ES-I3 (cell line): ENCODE data around the gene ABTB1.

ENCODE experiments used
- H3K36me3 ChIP-seq: 2 replicates; pipeline ENCODE4 v1.6.1; 2013; ENCODE audit warnings: mild to moderate bottlenecking, low read length, control low read depth, moderate library complexity; ENCODE audit not compliant: insufficient read depth
- H3K4me1 ChIP-seq: 2 replicates; pipeline ENCODE4 v1.6.1; 2013; ENCODE audit warnings: mild to moderate bottlenecking, control low read depth, low read length; ENCODE audit not compliant: insufficient read depth
- H3K9ac ChIP-seq: 2 replicates; pipeline ENCODE4 v1.6.1; 2013; ENCODE audit warnings: low read depth, mild to moderate bottlenecking, low read length, moderate library complexity
- H3K9me3 ChIP-seq: 2 replicates; pipeline ENCODE4 v1.6.1; 2013; ENCODE audit warnings: mild to moderate bottlenecking, low read length, moderate library complexity; ENCODE audit not compliant: control insufficient read depth, insufficient read depth

ABTB1 gene

DNA sequence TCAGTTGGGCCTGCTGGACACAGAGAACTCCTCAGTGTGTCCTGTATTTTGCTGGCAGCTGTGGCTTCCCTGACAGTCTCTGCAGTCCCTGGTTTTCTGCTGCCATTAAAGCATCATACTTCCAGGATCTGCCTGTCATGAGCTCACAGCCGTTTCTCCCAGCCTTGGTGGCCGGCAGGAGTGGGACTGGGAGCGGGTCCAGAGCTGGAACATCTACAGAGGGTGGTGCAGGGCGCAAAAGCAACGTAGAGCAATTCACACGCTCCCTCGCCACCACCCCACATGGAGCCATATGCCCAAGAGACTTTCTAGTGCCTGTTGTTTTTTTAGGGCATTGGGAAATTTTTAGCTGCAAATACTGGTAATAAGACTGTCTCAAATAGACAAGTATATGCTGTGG lies 33.6 kb downstream of the ABTB1 start:
- H3K36me3 ChIP-seq, result no peaks in the 10 kb centered on the region
- peaks cover 9% of the 10 kb centered on the region; the same call in 1 of the 2 replicates for H3K4me1 ChIP-seq
- no peaks in the 10 kb centered on the region for H3K9me3 ChIP-seq
- no peak overlapping the region for H3K9ac ChIP-seq

- Histone ChIP-seq H3K36me3 (no peaks in the 10 kb centered on the region), H3K9ac (no peak overlapping the region), H3K4me1 (peaks cover 10% of the 10 kb centered on the region; the same call in 1 of the 2 replicates), H3K9me3 (no peaks in the 10 kb centered on the region)
Measured at GRCh38 chr3:127706785-127707351, 34.1 kb downstream of the ABTB1 start.

GRCh38 chr3:127707851-127708411 lies 35.2 kb downstream of the ABTB1 start:
- Histone ChIP-seq H3K4me1 (peaks cover 10% of the 10 kb centered on the region; the same call in 1 of the 2 replicates), H3K9me3 (no peaks in the 10 kb centered on the region), H3K9ac (no peak overlapping the region), H3K36me3 (no peaks in the 10 kb centered on the region)

GRCh38 chr3:127708837-127709236 lies 36.1 kb downstream of the ABTB1 start:
- Histone ChIP-seq H3K9ac (no peak overlapping the region), H3K9me3 (no peaks in the 10 kb centered on the region), H3K4me1 (peaks cover 14% of the 10 kb centered on the region), H3K36me3 (no peaks in the 10 kb centered on the region)

- Histone ChIP-seq H3K36me3 (no peaks in the 10 kb centered on the region), H3K9ac (no peak overlapping the region), H3K9me3 (no peaks in the 10 kb centered on the region), H3K4me1 (peaks cover 21% of the 10 kb centered on the region)
Measured at GRCh38 chr3:127709320-127710060, 36.7 kb downstream of the ABTB1 start.

DNA sequence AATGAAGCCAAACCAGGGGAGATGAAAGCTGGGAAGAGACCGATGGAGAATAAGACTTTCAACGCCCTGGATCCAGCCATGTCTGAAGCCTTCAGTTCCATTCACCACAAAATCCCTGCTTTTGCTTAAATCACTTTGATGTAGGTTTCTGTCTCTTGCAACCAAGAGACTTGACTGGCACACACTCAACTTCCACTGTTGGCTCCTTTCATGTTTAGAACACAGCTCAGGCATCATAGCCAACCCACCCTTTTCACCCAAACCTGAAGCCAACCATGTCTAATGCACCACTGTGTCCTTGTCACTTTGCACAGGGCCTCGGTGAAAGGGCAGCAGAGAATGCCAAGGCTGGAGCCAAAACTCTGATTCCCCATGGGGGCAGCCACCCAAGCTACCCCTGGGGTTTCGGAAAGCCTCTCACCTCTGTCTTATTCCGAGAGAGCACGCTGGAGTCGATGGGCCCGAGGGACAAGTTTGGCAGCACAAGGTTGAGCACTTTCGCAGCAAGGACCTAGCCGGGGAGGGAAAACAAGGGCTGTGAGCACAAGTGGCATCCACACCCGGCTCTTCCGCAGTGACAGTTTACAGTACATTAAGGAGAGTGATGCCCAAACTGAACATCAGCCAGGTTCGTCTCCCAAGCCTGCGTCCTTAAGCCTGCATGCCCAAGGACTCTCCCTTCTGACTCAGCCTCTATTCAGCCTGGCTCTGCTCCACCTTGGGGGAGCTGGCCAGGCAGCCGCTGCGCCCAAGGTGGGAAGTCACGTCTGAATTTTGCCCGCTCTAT lies 37.6 kb downstream of the ABTB1 start:
- no peaks in the 10 kb centered on the region for H3K36me3 ChIP-seq
- no peak overlapping the region for H3K9ac ChIP-seq
- H3K9me3 ChIP-seq, result no peaks in the 10 kb centered on the region
- H3K4me1 ChIP-seq, result peaks cover 22% of the 10 kb centered on the region

DNA sequence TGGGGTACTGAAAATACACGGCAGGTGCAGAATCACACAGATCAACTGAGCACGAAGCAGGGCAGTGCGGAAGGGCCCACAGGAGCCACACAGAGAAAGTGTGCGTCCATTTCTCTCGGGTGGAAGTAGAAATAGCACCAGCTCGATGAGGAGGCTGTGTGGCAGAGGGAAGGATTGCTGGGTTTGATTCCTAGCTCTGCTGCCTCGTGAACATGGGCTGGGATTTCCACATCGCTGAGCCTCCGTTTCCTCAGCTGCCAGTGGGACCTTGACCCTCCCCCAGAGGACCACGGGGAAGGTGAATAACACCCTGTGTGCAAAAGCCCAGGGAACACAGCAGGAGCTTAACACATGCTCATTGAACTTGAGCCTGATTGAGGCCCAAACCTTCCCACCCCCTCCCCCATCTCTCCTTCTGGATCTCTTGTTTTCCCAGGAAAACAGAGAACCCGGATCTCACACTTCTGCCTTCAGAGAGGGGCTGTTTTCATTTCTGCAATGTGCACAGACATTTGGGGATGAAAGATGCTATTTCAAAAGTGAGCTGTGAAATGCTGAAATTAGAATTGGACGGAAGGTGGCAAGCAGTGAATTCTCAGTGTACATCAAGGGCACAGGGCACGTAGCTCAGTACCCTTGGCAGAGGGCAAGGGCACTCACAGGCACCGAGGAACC lies 38.4 kb downstream of the ABTB1 start:
- no peaks in the 10 kb centered on the region for H3K36me3 ChIP-seq
- peaks cover 22% of the 10 kb centered on the region for H3K4me1 ChIP-seq
- H3K9me3 ChIP-seq, result no peaks in the 10 kb centered on the region
- H3K9ac ChIP-seq, result no peak overlapping the region

- no peak overlapping the region for H3K9ac ChIP-seq
- H3K9me3 ChIP-seq, result no peaks in the 10 kb centered on the region
- H3K4me1 ChIP-seq, result peaks cover 22% of the 10 kb centered on the region
- H3K36me3 ChIP-seq, result no peaks in the 10 kb centered on the region
Measured at GRCh38 chr3:127711896-127712295, 39.1 kb downstream of the ABTB1 start.

DNA sequence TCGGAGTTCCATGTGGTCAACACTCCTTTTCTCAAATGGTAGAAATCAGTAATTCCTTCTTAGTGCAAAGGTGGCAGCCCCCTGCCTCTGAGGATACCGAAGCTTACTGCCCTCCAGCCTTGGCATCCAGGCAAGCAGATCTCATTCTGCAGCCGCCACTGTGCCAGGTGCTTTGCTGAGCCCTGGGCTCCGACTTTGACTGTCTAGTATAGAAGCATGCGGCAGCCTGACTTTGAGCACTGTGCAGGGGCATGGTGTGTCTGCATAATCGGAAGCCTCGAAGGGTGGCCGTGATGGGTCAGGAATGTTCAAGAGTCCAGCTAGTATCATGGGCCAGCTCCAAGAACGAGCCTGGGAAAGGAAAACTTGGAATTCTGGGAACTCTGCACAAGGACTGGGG lies 39.7 kb downstream of the ABTB1 start:
- H3K4me1 ChIP-seq, result peaks cover 22% of the 10 kb centered on the region
- H3K9me3 ChIP-seq, result no peaks in the 10 kb centered on the region
- no peaks in the 10 kb centered on the region for H3K36me3 ChIP-seq
- H3K9ac ChIP-seq, result no peak overlapping the region

GRCh38 chr3:127712881-127713771 lies 40.4 kb downstream of the ABTB1 start:
- no peak overlapping the region for H3K9ac ChIP-seq
- no peaks in the 10 kb centered on the region for H3K36me3 ChIP-seq
- peaks cover 15% of the 10 kb centered on the region for H3K4me1 ChIP-seq
- H3K9me3 ChIP-seq, result no peaks in the 10 kb centered on the region

- Histone ChIP-seq H3K36me3 (no peaks in the 10 kb centered on the region), H3K9me3 (no peaks in the 10 kb centered on the region), H3K9ac (no peak overlapping the region), H3K4me1 (peaks cover 15% of the 10 kb centered on the region)
Measured at GRCh38 chr3:127714125-127714571, 41.4 kb downstream of the ABTB1 start.

DNA sequence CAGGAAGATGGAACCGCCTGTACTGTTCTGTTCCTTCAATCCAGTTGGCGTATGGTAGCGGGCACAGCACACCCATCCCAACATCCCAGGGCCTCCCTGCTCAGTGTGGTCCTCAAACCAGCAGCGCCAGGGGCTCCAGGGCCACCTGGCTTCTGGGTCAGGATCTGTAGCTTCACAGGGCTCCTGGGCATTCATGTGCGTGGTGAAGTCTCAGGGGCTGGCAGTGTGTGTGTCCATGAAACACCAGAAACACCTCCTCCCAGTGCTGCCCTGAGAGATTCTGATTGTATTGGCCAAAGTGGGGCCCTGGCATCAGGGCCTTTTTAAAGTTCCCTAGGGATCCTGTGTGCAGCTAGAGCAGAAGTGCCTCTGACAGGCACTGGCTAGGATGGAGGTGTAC lies 42.1 kb downstream of the ABTB1 start:
- peaks cover 15% of the 10 kb centered on the region for H3K4me1 ChIP-seq
- H3K36me3 ChIP-seq, result no peaks in the 10 kb centered on the region
- H3K9me3 ChIP-seq, result no peaks in the 10 kb centered on the region
- H3K9ac ChIP-seq, result no peak overlapping the region

- H3K4me1 ChIP-seq, result peaks cover 15% of the 10 kb centered on the region
- H3K9ac ChIP-seq, result no peak overlapping the region
- H3K9me3 ChIP-seq, result no peaks in the 10 kb centered on the region
Measured at GRCh38 chr3:127715532-127715931, 42.8 kb downstream of the ABTB1 start.

More at GRCh38 chr3:127715532-127715931, 42.8 kb downstream of the ABTB1 start:
- no peaks in the 10 kb centered on the region for H3K36me3 ChIP-seq
